HepG2 (cell line): ENCODE data around the gene NRG2. TPM values are rescaled to one million over a fixed set of nuclear protein-coding genes. Genes with fewer than 3 reads are reported as not detected.

Source experiments
- ATAC-seq: fragments of 200-7000 bp; cut with Tn5 transposase; 3 replicates; pipeline ENCODE4 v1.9.1; 2020; ENCODE audit warnings: mild to moderate bottlenecking, moderate library complexity
- BruUV-seq: library from RNA; stranded (reverse); fragments of 400-500 nt; replicated peaks from 2 replicates; lab custom pipeline; 2021; lab: Mats Ljungman, UMichigan
- CTCF ChIA-PET: fragments of 300-600 bp; formaldehyde crosslinking; extraction: SDS; loops from one replicate; lab custom pipeline; 2021; ENCODE audit warnings: low total read pairs, inconsistent platforms, low intra/inter-chr PET ratio; lab: Yijun Ruan, JAX
- POLR2A ChIA-PET: fragments of 350-600 bp; sonication (Branson Sonifier 250); formaldehyde crosslinking; loops from one replicate; lab custom pipeline; 2020; ENCODE audit warnings: antibody characterized with exemption, inconsistent platforms; lab: Yijun Ruan, JAX
- DNase-seq: peaks from one replicate; pipeline ENCODE4 v3.0.0-alpha.2; 2015; ENCODE audit warnings: low spot score
- FAIRE-seq: peaks from 3 replicates; lab custom pipeline; 2011; peaks lifted over from hg19 to GRCh38; lab: Jason Lieb, UNC
- H2AFZ ChIP-seq: one replicate; pipeline ENCODE4 v1.6.1; 2011; ENCODE audit warnings: low read length, inconsistent platforms
- H3K27ac ChIP-seq: fragments of 300-600 bp; 3 replicates; pipeline ENCODE4 v1.8.0; 2011; ENCODE audit warnings: mixed run types, mild to moderate bottlenecking, mixed read lengths, low read length, inconsistent platforms; ENCODE audit not compliant: insufficient read depth; ENCODE audit errors: extremely low read length
- H3K27me3 ChIP-seq, 2 experiments: fragments of 200-600 bp in 1 of 2; 2 replicates in 1 of 2; 3 replicates in 1 of 2; pipeline versions ENCODE4 v1.6.0 to v1.8.0; 2011; ENCODE audit warnings: low read length in 2 of 2, mild to moderate bottlenecking in 2 of 2, moderate library complexity in 2 of 2, inconsistent platforms in 1 of 2; ENCODE audit not compliant: insufficient read depth in 2 of 2, control insufficient read depth in 1 of 2
- H3K36me3 ChIP-seq, 2 experiments: fragments of 200-600 bp in 1 of 2; replicated peaks in 1 of 2; 2 replicates in 1 of 2; 3 replicates in 1 of 2; pipeline versions ENCODE4 v1.5.1 to v1.8.0; 2011; ENCODE audit warnings: low read length in 2 of 2, inconsistent platforms in 1 of 2; ENCODE audit not compliant: insufficient read depth in 2 of 2, control insufficient read depth in 1 of 2
- H3K4me1 ChIP-seq: 2 replicates; pipeline ENCODE4 v1.5.1; 2012; ENCODE audit warnings: low read length, inconsistent platforms; ENCODE audit not compliant: insufficient read depth
- H3K4me2 ChIP-seq: 2 replicates; pipeline ENCODE4 v1.6.0; 2011; ENCODE audit warnings: low read depth, low read length, inconsistent platforms
- H3K4me3 ChIP-seq, 3 experiments: fragments of 200-600 bp in 1 of 3; sonication (generic), shearing (Covaris generic) in 1 of 3; replicated peaks in 1 of 3; 2 replicates each; pipeline ENCODE4 v1.5.1; 2011 to 2016; ENCODE audit warnings: low read length in 3 of 3, inconsistent platforms in 2 of 3, low read depth in 2 of 3, mild to moderate bottlenecking in 2 of 3, control low read depth in 1 of 3, mixed read lengths in 1 of 3; ENCODE audit not compliant: insufficient read depth in 1 of 3
- H3K79me2 ChIP-seq: one replicate; pipeline ENCODE4 v1.6.1; 2011; ENCODE audit warnings: low read length, inconsistent platforms; ENCODE audit not compliant: insufficient read depth
- H3K9ac ChIP-seq: 2 replicates; pipeline ENCODE4 v1.6.0; 2011; ENCODE audit warnings: mild to moderate bottlenecking, low read depth, low read length, inconsistent platforms; ENCODE audit not compliant: insufficient read depth
- H3K9me3 ChIP-seq: 2 replicates; pipeline ENCODE4 v1.5.1; 2012; ENCODE audit warnings: mild to moderate bottlenecking, low read length
- H4K20me1 ChIP-seq: 2 replicates; pipeline ENCODE4 v1.6.0; 2011; ENCODE audit warnings: inconsistent platforms, mild to moderate bottlenecking, low read length, moderate library complexity; ENCODE audit not compliant: insufficient read depth
- PCBP1 ChIP-seq: fragments of 200-400 bp; formaldehyde crosslinking; IDR thresholded peaks from 2 replicates; pipeline ENCODE4 v1.6.1; 2017; ENCODE audit warnings: mild to moderate bottlenecking, low read depth, low read length, borderline replicate concordance
- REPIN1 ChIP-seq: sonication (generic); formaldehyde crosslinking; IDR thresholded peaks from 2 replicates; pipeline ENCODE4 v1.8.0; 2022; ENCODE audit warnings: missing genetic modification reagents, low read depth, mild to moderate bottlenecking, borderline replicate concordance
- SRY ChIP-seq: sonication (generic); formaldehyde crosslinking; IDR thresholded peaks from 2 replicates; pipeline ENCODE4 v1.8.0; 2022; ENCODE audit warnings: mild to moderate bottlenecking, missing genetic modification reagents
- SUZ12 ChIP-seq: fragments of 150-350 bp; IDR thresholded peaks from 2 replicates; pipeline ENCODE4 v1.6.1; 2014; ENCODE audit warnings: low read depth, low read length
- ZFAT ChIP-seq: sonication (generic); formaldehyde crosslinking; conservative IDR thresholded peaks from 2 replicates; pipeline ENCODE4 v1.8.1; 2023; ENCODE audit warnings: missing genetic modification reagents, inconsistent platforms
- ZNF792 ChIP-seq: IDR thresholded peaks from 2 replicates; pipeline ENCODE4 v1.6.1; 2016
- WGBS: methylation state at CpG from one replicate; pipeline ENCODE4 v1.1.6; 2017; ENCODE audit warnings: low lambda C conversion rate; 5-methylcytosine and 5-hydroxymethylcytosine counted together
- in situ Hi-C: cut with HindIII; loops from 2 replicates; pipeline ENCODE4 v1.10.0; 2017; ENCODE audit warnings: low pct_unique_long_range_greater_than_20kb; ENCODE audit not compliant: extremely low pct_ligation_motif_present
- intact Hi-C: fragments of 100-400 bp; cut with micrococcal nuclease; formaldehyde crosslinking; loops from one replicate; pipeline ENCODE4 v1.10.0; 2022; ENCODE audit not compliant: unreplicated experiment
- polyA plus RNA-seq, 8 experiments: library from polyadenylated mRNA; depleted of rRNA in 3 of 8; stranded (reverse) in 7 of 8; unstranded in 1 of 8; fragments of >200 nt; fragmentation: Illumina TruSeq in 4 of 8; extraction: Trizol in 4 of 8; gene quantifications; 2 replicates each; pipeline versions ENCODE4 v1.2.1 to v1.2.3, GENCODE V29; 2011 to 2016; ENCODE audit warnings: low read depth in 4 of 8, missing spikeins in 1 of 8, mixed read lengths in 1 of 8; ENCODE audit not compliant: insufficient read depth in 1 of 8
- total RNA-seq, 5 experiments: library from RNA; depleted of rRNA; stranded (reverse); fragments of >200 nt; fragmentation: Illumina TruSeq; extraction: Trizol; gene quantifications; 2 replicates each; pipeline ENCODE4 v1.2.3, GENCODE V29; 2016; ENCODE audit warnings: low read depth in 1 of 5
- TF ChIP-seq, protein P1 (sequence below): sonication (generic); formaldehyde crosslinking; IDR thresholded peaks from 2 replicates; pipeline ENCODE4 v1.9.0; 2021; ENCODE audit warnings: mild to moderate bottlenecking, missing genetic modification reagents
- TF ChIP-seq, protein P2 (sequence below): sonication (generic); formaldehyde crosslinking; IDR thresholded peaks from 2 replicates; pipeline ENCODE4 v1.4.0; 2020; ENCODE audit warnings: missing genetic modification reagents, mild to moderate bottlenecking, borderline replicate concordance

NRG2 gene
- total and polyA plus RNA-seq, 2 of the 13 experiments (the other 11 are each of a cell fraction or from before 2014, with no cell fraction given): not detected

DNA sequence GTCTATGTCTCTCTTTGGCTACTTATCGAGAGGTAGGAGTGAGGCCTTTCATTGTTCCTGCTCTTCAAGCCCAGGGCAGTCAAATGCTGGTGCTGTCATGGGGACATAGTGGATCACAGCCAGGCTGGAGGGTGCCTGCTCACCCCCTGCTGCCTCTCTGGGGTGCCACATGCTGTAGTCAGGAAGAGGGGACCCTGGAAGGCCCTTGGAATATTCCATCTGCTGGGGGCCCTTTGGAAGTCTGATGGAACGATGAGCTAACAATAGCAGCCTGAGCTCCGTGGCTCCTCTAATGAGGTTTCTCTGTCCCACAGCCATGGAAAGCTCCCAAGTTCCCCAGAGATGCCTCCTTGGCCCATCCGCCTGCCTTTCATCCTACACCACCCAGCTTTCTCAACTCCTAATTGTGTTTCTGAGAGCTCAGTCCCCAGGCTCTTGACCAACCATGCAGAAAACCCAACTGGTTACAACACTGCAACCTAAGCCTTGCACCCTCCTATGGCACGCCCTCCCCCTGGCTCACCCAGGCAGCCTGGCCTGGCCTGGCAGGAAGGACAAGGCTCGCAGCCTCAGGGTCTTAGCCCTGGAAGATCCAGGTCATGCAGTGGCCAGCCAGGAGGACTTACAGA, 91.7 kb downstream of the NRG2 start:
- BruUV-seq: no TSS peak
- intact Hi-C loops (no loop called here), in situ Hi-C loops (loop anchor here (25.0 kb wide), 1 partner anchor 314 kb away; the partner anchor contains the start of gene CXXC5)
- H2AFZ ChIP-seq: no peak overlapping the region
- ChIA-PET POLR2A (no interaction called here), CTCF (no interaction called here)
- no peak overlapping the region for H3K4me2 ChIP-seq
- H3K4me3 ChIP-seq: no peak overlapping the region
- no peak overlapping the region for H3K9ac ChIP-seq
- no peak for DNase-seq
- H3K27ac ChIP-seq: no peak overlapping the region
- H3K79me2 ChIP-seq: no peaks in the 10 kb centered on the region
- H3K36me3 ChIP-seq: no peaks in the 10 kb centered on the region
- no peak for FAIRE-seq
- peaks cover 2 to 22% of the 10 kb centered on the region in 2 experiments; a peak in 4 of 5 replicates for H3K27me3 ChIP-seq
- no peaks in the 10 kb centered on the region for H4K20me1 ChIP-seq
- no peaks in the 10 kb centered on the region for H3K4me1 ChIP-seq
- WGBS: 13% methylated on average over 4 of the region's 6 CpGs
- ATAC-seq: no peak
- no peaks in the 10 kb centered on the region for H3K9me3 ChIP-seq
- TF ChIP-seq SUZ12: no peak
- TF ChIP-seq, all 625 proteins: peak for 0

DNA sequence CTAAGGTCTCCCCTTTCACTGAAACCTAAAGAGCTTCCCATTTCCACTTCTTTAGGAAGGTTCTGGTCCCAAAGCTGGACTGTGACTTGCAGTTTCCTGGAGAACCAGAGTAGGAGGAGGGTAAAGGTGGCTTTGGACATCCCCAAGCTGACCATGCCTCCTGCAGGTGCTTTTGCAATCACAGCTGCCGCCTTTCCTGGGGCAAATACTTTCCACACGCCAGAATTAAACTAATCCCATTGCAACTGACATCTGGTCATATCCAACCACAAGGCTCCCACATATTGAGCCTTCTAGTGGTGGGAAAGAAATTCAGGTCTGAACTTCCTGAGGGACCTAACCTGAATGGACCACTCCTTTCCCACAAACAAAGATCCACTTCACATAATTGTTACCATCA, 92.7 kb downstream of the NRG2 start:
- Histone ChIP-seq H3K36me3 (no peaks in the 10 kb centered on the region), H2AFZ (no peak overlapping the region), H3K4me3 (no peak overlapping the region), H3K27ac (no peak overlapping the region), H3K9me3 (no peaks in the 10 kb centered on the region), H3K79me2 (no peaks in the 10 kb centered on the region), H3K27me3 (peaks cover 2 to 18% of the 10 kb centered on the region in 2 experiments; a peak in 4 of 5 replicates), H3K4me1 (no peaks in the 10 kb centered on the region), H4K20me1 (no peaks in the 10 kb centered on the region), H3K9ac (no peak overlapping the region), H3K4me2 (no peak overlapping the region)
- intact Hi-C loops: no loop called here
- FAIRE-seq: no peak
- in situ Hi-C loops: loop anchor here (25.0 kb wide), 1 partner anchor 313 kb away; the partner anchor contains the start of gene CXXC5
- CTCF ChIA-PET: no interaction called here
- POLR2A ChIA-PET: no interaction called here
- 0% methylated on average over 1 of the region's 2 CpGs for WGBS
- no peak for ATAC-seq
- BruUV-seq: no TSS peak
- DNase-seq: no peak
- TF ChIP-seq, protein P1, sequence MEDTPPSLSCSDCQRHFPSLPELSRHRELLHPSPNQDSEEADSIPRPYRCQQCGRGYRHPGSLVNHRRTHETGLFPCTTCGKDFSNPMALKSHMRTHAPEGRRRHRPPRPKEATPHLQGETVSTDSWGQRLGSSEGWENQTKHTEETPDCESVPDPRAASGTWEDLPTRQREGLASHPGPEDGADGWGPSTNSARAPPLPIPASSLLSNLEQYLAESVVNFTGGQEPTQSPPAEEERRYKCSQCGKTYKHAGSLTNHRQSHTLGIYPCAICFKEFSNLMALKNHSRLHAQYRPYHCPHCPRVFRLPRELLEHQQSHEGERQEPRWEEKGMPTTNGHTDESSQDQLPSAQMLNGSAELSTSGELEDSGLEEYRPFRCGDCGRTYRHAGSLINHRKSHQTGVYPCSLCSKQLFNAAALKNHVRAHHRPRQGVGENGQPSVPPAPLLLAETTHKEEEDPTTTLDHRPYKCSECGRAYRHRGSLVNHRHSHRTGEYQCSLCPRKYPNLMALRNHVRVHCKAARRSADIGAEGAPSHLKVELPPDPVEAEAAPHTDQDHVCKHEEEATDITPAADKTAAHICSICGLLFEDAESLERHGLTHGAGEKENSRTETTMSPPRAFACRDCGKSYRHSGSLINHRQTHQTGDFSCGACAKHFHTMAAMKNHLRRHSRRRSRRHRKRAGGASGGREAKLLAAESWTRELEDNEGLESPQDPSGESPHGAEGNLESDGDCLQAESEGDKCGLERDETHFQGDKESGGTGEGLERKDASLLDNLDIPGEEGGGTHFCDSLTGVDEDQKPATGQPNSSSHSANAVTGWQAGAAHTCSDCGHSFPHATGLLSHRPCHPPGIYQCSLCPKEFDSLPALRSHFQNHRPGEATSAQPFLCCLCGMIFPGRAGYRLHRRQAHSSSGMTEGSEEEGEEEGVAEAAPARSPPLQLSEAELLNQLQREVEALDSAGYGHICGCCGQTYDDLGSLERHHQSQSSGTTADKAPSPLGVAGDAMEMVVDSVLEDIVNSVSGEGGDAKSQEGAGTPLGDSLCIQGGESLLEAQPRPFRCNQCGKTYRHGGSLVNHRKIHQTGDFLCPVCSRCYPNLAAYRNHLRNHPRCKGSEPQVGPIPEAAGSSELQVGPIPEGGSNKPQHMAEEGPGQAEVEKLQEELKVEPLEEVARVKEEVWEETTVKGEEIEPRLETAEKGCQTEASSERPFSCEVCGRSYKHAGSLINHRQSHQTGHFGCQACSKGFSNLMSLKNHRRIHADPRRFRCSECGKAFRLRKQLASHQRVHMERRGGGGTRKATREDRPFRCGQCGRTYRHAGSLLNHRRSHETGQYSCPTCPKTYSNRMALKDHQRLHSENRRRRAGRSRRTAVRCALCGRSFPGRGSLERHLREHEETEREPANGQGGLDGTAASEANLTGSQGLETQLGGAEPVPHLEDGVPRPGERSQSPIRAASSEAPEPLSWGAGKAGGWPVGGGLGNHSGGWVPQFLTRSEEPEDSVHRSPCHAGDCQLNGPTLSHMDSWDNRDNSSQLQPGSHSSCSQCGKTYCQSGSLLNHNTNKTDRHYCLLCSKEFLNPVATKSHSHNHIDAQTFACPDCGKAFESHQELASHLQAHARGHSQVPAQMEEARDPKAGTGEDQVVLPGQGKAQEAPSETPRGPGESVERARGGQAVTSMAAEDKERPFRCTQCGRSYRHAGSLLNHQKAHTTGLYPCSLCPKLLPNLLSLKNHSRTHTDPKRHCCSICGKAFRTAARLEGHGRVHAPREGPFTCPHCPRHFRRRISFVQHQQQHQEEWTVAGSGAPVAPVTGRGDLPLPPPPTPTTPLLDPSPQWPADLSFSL (CRISPR knock-in tag): no peak
- TF ChIP-seq ZFAT (CRISPR knock-in tag) (no peak), PCBP1 (no peak), REPIN1 (CRISPR knock-in tag) (no peak), ZNF792 (no peak), SRY (CRISPR knock-in tag) (no peak)
- TF ChIP-seq, protein P2, sequence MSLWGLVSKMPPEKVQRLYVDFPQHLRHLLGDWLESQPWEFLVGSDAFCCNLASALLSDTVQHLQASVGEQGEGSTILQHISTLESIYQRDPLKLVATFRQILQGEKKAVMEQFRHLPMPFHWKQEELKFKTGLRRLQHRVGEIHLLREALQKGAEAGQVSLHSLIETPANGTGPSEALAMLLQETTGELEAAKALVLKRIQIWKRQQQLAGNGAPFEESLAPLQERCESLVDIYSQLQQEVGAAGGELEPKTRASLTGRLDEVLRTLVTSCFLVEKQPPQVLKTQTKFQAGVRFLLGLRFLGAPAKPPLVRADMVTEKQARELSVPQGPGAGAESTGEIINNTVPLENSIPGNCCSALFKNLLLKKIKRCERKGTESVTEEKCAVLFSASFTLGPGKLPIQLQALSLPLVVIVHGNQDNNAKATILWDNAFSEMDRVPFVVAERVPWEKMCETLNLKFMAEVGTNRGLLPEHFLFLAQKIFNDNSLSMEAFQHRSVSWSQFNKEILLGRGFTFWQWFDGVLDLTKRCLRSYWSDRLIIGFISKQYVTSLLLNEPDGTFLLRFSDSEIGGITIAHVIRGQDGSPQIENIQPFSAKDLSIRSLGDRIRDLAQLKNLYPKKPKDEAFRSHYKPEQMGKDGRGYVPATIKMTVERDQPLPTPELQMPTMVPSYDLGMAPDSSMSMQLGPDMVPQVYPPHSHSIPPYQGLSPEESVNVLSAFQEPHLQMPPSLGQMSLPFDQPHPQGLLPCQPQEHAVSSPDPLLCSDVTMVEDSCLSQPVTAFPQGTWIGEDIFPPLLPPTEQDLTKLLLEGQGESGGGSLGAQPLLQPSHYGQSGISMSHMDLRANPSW (CRISPR knock-in tag): no peak
